K562 (cell line): Measurements from ENCODE around the gene SLC25A20. TPM values are rescaled to one million over a fixed set of nuclear protein-coding genes. Genes with fewer than 3 reads are reported as not detected.

Experiments
- JUND ChIP-seq, 2 experiments: IDR thresholded peaks; 2 replicates in 1 of 2; 3 replicates in 1 of 2; pipeline ENCODE4 v1.6.1; 2011; ENCODE audit warnings: borderline replicate concordance in 2 of 2, low read depth in 2 of 2, low read length in 2 of 2, improper control_type of control experiment in 1 of 2, missing biosample characterization in 1 of 2, missing genetic modification characterization in 1 of 2, missing genetic modification reagents in 1 of 2
- NR2C2 ChIP-seq, 2 experiments: fragments of 200-800 bp in 1 of 2; sonication (Bioruptor generic) in 1 of 2; sonication (generic) in 1 of 2; formaldehyde crosslinking in 1 of 2; IDR thresholded peaks; 2 replicates each; pipeline versions ENCODE4 v1.6.1 to v1.8.0; 2016 to 2022; ENCODE audit warnings: mild to moderate bottlenecking in 1 of 2, missing compliant biosample characterization in 1 of 2, missing genetic modification characterization in 1 of 2, missing genetic modification reagents in 1 of 2
- SAFB ChIP-seq: fragments of 200-400 bp; formaldehyde crosslinking; IDR thresholded peaks from 2 replicates; pipeline ENCODE4 v1.6.1; 2017; ENCODE audit warnings: low read depth, low read length, borderline replicate concordance
- TAF1 ChIP-seq: IDR thresholded peaks from 2 replicates; pipeline ENCODE4 v1.6.1; 2011; ENCODE audit warnings: mild to moderate bottlenecking, low read length, moderate library complexity; ENCODE audit not compliant: insufficient read depth, control insufficient read depth, severe bottlenecking; ENCODE audit errors: extremely low read depth
- TFE3 ChIP-seq: fragments of 450-650 bp; formaldehyde crosslinking; IDR thresholded peaks from 2 replicates; pipeline ENCODE4 v1.4.0; 2020; ENCODE audit warnings: mild to moderate bottlenecking, mixed read lengths
- THRAP3 ChIP-seq: fragments of 450-650 bp; IDR thresholded peaks from 2 replicates; pipeline ENCODE4 v1.6.1; 2016; ENCODE audit warnings: mild to moderate bottlenecking, inconsistent platforms, borderline replicate concordance
- TSHZ1 ChIP-seq: fragments of 250-450 bp; sonication (Bioruptor Pico); IDR thresholded peaks from 2 replicates; pipeline ENCODE4 v1.4.0; 2020; ENCODE audit warnings: mild to moderate bottlenecking, moderate library complexity
- ZNF212 ChIP-seq: fragments of 450-650 bp; formaldehyde crosslinking; IDR thresholded peaks from 2 replicates; pipeline ENCODE4 v1.4.0; 2020; ENCODE audit warnings: mild to moderate bottlenecking
- polyA plus RNA-seq, 8 experiments: library from polyadenylated mRNA; depleted of rRNA in 4 of 8; stranded (reverse) in 5 of 8; unstranded in 3 of 8; fragments of >200 nt; fragmentation: Nextera tagmentation in 2 of 8; fragmentation: Illumina TruSeq in 1 of 8; extraction: Ambion mirVana in 2 of 8; extraction: Trizol in 1 of 8; gene quantifications; 2 replicates each; pipeline versions ENCODE4 v1.2.1 to v1.2.3, GENCODE V29; 2011 to 2014; ENCODE audit warnings: inconsistent platforms in 1 of 8, missing spikeins in 1 of 8
- total RNA-seq, 7 experiments: library from RNA; depleted of rRNA in 6 of 7; stranded (reverse); fragments of >200 nt in 6 of 7; fragmentation: Illumina TruSeq in 2 of 7; extraction: Trizol in 2 of 7; gene quantifications; 2 replicates each; pipeline versions ENCODE4 v1.2.1 to v1.2.3, GENCODE V29; 2011 to 2021; ENCODE audit warnings: low replicate concordance in 1 of 7
- TF ChIP-seq, protein P1 (sequence below), 2 experiments: fragments of 450-650 bp in 1 of 2; sonication (generic) in 1 of 2; formaldehyde crosslinking in 1 of 2; IDR thresholded peaks; 2 replicates each; pipeline versions ENCODE4 v1.7.1 to v1.9.0; 2016 to 2022; ENCODE audit warnings: inconsistent platforms in 1 of 2, mild to moderate bottlenecking in 1 of 2, missing genetic modification reagents in 1 of 2

The SLC25A20 gene
- total and polyA plus RNA-seq, 9 of the 15 experiments (the other 6 are each of a cell fraction or from before 2014, with no cell fraction given): 14.3 to 48.1 (median 21.6) TPM

DNA sequence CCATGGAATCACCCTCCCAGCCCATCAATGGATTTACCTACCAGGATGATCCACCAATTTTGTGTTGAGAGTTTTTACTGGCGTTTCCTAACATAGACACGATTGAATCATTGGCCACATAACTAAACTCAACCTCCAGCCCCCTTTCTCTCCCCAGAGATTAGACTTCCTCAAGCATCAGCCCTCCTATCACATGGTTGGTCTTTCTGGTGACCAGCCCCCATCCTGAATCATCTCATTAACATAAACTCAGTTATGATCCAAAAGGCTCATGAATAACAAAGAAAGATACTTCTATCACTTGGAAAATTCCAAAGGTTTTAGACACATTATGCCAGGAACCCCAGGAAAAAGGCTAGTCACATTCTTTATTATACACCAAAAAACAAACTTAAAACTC is 72.2 kb downstream of the SLC25A20 start (continued):
- TF ChIP-seq, protein P1, sequence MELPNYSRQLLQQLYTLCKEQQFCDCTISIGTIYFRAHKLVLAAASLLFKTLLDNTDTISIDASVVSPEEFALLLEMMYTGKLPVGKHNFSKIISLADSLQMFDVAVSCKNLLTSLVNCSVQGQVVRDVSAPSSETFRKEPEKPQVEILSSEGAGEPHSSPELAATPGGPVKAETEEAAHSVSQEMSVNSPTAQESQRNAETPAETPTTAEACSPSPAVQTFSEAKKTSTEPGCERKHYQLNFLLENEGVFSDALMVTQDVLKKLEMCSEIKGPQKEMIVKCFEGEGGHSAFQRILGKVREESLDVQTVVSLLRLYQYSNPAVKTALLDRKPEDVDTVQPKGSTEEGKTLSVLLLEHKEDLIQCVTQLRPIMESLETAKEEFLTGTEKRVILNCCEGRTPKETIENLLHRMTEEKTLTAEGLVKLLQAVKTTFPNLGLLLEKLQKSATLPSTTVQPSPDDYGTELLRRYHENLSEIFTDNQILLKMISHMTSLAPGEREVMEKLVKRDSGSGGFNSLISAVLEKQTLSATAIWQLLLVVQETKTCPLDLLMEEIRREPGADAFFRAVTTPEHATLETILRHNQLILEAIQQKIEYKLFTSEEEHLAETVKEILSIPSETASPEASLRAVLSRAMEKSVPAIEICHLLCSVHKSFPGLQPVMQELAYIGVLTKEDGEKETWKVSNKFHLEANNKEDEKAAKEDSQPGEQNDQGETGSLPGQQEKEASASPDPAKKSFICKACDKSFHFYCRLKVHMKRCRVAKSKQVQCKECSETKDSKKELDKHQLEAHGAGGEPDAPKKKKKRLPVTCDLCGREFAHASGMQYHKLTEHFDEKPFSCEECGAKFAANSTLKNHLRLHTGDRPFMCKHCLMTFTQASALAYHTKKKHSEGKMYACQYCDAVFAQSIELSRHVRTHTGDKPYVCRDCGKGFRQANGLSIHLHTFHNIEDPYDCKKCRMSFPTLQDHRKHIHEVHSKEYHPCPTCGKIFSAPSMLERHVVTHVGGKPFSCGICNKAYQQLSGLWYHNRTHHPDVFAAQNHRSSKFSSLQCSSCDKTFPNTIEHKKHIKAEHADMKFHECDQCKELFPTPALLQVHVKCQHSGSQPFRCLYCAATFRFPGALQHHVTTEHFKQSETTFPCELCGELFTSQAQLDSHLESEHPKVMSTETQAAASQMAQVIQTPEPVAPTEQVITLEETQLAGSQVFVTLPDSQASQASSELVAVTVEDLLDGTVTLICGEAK (IDR thresholded peaks at IDR 0.05): no peak
- TF ChIP-seq, protein P1 (CRISPR knock-in tag; IDR thresholded peaks at IDR 0.05): no peak
- TF ChIP-seq JUND (IDR thresholded peaks at IDR 0.05; ENCODE audit: borderline replicate concordance, low read depth, low read length) (0 out of 2 replicates have a peak, but pooled peaks have one; percentile 42), JUND (tag; IDR thresholded peaks at IDR 0.05; ENCODE audit: borderline replicate concordance, low read depth, low read length) (no peak), ZNF212 (CRISPR knock-in tag) (no peak), TSHZ1 (CRISPR knock-in tag) (no peak), SAFB (no peak), THRAP3 (no peak), TAF1 (no peak), NR2C2 (CRISPR knock-in tag; IDR thresholded peaks at IDR 0.05) (no peak), NR2C2 (tag; IDR thresholded peaks at IDR 0.05) (no peak), TFE3 (CRISPR knock-in tag) (no peak)
